ENCODE results near the gene THRSP.
"Not testable (repeated sequence)": the region's sequence is repeated elsewhere in the genome, so short reads cannot be mapped to it uniquely, and the experiment has no call there.

THRSP gene

GRCh38 chr11:78063440-78064181 lies at the start of gene THRSP:
Gene THRSP (plus strand): TSS chr11:78063861. CDS start chr11:78063882, 21 bp downstream.
- no peak for DNase-seq

- not testable (repeated sequence) for DNase-seq
Measured at GRCh38 chr11:78014937-78015520, 48.6 kb upstream of the THRSP start.

- no peak for DNase-seq
Measured at GRCh38 chr11:78015878-78016277, 47.8 kb upstream of the THRSP start.

GRCh38 chr11:78019808-78020207 lies 43.9 kb upstream of the THRSP start:
- DNase-seq = no peak

GRCh38 chr11:78020246-78020645 lies 43.4 kb upstream of the THRSP start:
- DNase-seq = no peak

GRCh38 chr11:78021611-78022010 lies 42.0 kb upstream of the THRSP start:
- DNase-seq = no peak

- no peak for DNase-seq
Measured at GRCh38 chr11:78022397-78023396, 41.0 kb upstream of the THRSP start, which contains the start of gene KCTD14. Gene KCTD14 (minus strand): TSS chr11:78023276. CDS start chr11:78023249, 27 bp downstream.

- no peak for DNase-seq
Measured at GRCh38 chr11:78023426-78023825, 40.2 kb upstream of the THRSP start.

- no peak for DNase-seq
Measured at GRCh38 chr11:78025378-78025777, 38.3 kb upstream of the THRSP start.

GRCh38 chr11:78027759-78028158 lies 35.9 kb upstream of the THRSP start:
- DNase-seq = no peak

GRCh38 chr11:78028423-78028822 lies 35.2 kb upstream of the THRSP start:
- not testable (repeated sequence) for DNase-seq

GRCh38 chr11:78030429-78031325 lies 33.0 kb upstream of the THRSP start:
- no peak for DNase-seq

- DNase-seq = no peak
Measured at GRCh38 chr11:78031629-78032028, 32.0 kb upstream of the THRSP start.

- DNase-seq = no peak
Measured at GRCh38 chr11:78032090-78032489, 31.6 kb upstream of the THRSP start.

GRCh38 chr11:78033040-78033439 lies 30.6 kb upstream of the THRSP start:
- no peak for DNase-seq

GRCh38 chr11:78034623-78035022 lies 29.0 kb upstream of the THRSP start:
- no peak for DNase-seq

- no peak for DNase-seq
Measured at GRCh38 chr11:78036313-78036712, 27.3 kb upstream of the THRSP start.

GRCh38 chr11:78037056-78037455 lies 26.6 kb upstream of the THRSP start:
- DNase-seq = no peak

GRCh38 chr11:78037825-78038620 lies 25.6 kb upstream of the THRSP start:
- DNase-seq = no peak

- DNase-seq = no peak
Measured at GRCh38 chr11:78038697-78039313, 24.9 kb upstream of the THRSP start.

- DNase-seq = peak in 1 of 2 experiments; percentile 38
Measured at GRCh38 chr11:78039391-78039918, 24.2 kb upstream of the THRSP start.
